Fibroblast of the conjunctiva (primary cell): ENCODE results near the gene TADA2A.
"Not testable (repeated sequence)": the region's sequence is repeated elsewhere in the genome, so short reads cannot be mapped to it uniquely, and the experiment has no call there.

ENCODE experiments used
- DNase-seq: peaks from one replicate; pipeline ENCODE4 v3.0.0-alpha.2; 2010; ENCODE audit warnings: low read depth

Gene TADA2A

DNA sequence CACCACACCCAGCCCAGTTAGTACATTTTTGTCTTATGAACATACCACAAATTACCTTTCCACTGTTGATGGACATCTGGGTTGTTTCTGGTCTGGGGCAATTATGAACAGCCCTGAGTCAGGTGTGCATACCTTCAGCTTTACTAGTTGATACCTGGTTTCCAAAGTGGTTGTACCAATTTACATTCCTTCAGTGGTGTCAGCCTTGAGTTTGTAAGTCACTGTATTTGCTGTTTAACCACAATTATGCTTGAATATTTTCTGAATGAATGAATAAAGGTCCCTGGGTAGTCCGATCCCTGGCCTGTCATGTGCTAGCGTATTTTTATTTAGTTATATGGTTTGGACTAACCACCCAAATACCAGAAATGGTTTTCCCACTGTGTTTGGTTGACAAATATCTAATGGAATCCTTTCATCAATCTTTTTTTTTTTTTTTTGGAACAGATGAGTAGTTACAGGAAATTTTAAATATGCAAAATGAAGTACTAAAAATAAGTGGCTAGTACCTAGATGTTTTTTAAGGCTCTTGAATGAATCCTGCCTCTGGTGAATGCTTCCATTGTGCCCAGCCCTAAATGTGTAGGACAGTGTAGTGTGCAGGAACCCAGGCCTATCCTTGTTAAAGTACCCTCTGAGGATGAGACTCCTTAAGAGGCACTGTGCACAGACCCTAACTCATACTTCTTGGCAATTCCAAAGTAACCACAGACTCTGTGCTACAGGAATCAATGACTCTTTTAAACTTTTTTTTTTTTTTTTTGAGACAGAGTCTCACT, 86.8 kb downstream of the TADA2A start:
- DNase-seq: peak; percentile 34

DNA sequence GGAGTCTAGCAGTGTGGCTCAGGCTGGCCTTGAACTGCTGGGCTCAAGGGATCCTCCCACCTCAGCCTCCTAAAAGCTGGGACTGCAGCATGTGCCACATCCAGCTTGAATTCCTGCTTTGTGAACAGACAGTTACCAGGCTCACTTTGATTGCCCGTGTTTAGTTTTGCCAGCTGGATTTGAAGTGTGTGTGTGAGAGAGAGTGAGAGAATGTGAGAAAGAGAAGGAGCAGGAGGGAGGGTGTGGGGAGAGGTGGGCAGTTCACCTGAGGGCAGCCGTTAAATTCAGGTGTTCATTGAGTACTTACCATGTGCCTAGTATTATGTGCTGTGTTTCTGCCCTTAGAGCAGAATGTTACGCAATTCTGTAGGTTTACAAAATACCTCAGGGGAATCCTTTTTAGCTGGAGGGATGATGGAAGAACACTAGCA, 87.7 kb downstream of the TADA2A start:
- DNase-seq: no peak

DNA sequence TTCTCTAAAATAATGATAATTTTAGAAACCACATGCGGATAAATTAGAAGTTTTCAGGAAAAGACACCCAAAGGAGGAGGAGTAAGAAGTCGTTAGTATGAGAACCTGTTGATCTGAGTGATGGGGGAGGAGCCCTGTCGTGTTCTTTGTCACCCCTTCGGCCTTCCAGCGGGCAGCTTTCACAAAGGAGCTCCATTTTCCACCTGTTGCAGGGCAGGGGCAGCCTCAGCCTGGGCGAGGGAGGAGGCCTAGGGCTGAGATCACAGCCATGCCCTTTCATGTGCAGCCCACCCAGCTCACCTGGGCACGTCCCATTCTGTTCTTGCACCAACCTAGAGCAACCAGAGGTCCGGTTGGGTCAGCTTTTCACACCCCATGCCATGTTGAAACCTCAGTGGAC, 88.3 kb downstream of the TADA2A start:
- no peak for DNase-seq

GRCh38 chr17:37500378-37500777, 93.7 kb downstream of the TADA2A start:
- no peak for DNase-seq

GRCh38 chr17:37502009-37502936, 95.6 kb downstream of the TADA2A start:
- DNase-seq: no peak

GRCh38 chr17:37503148-37503547, 96.5 kb downstream of the TADA2A start:
- no peak for DNase-seq

DNA sequence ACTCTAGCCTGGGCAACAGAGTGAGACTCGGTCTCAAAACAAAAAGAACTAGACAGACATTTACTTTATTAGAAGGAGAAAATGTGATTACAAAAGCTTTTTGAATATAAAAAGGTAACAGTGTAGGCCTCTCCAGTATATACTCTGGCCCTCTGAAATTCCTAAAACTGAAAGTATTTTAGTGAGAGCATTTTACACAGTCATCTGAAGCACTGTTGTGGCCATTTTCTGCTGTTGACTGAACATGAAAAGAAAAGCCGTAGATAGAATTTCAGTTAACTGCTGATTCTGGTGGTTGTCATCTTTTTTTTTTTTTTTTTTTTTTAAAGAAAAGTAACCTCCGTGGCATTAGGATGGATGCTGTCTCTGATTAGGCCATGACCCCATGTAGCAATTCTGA, 98.6 kb downstream of the TADA2A start:
- DNase-seq: no peak

DNA sequence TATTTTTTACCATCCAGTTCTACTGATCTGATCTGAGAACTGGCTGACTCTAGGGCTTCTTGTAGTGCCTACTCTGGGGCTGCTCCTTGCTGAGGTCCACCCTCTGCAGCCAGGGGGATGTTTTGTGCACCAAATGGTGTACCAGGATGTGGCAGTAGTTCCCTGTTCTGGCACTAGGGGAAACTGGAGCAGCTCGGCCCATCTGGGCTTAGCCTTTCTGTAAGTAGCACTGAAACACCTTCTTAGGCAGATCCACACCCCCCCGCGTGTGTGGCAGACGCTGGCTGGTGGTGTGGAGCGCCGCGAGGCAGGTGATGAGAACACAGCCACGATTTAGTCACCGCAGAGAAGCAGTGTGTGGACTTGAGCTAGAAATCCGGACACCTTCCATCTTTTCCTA, 100.0 kb downstream of the TADA2A start:
- DNase-seq: no peak

DNA sequence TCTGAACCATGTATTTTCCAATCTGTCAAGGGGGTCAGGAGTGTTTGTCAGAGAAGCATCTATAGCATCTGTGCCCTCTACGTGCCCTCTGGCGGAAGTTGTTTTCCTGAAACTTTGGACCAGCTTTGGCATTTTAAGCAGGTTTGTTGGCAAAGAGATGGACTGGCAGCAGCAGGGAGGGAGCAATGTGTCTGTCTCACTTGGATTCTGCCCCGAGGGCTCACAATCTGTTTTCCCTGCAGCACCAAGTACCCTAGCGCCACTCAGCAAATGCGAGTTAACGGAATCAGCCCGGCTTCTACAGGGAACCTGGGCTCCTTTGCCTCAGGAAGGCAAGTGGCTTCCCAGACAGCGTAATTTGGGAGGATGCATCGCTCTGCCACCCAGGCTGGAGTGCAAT, 100.4 kb downstream of the TADA2A start:
- no peak for DNase-seq

DNA sequence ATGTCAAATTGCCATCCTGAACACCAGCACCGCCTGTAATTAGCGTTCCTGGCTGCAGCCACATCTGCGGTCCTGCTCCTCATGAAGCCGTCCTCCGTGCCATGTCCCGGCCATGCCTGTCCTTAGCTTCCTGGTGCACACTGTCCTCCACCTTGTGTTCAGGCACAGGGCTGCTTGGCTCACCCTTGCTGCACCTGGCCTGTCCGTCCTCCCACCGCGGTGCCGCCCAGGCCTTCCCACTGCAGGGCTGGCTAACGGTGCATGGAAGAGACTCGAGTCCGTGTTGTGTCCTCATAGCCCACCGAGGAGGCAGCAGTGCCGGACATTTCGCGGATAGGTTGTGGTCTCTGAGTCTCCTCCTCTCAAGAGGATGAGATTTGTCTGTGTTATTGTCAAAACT, 103.4 kb downstream of the TADA2A start:
- DNase-seq: no peak

DNA sequence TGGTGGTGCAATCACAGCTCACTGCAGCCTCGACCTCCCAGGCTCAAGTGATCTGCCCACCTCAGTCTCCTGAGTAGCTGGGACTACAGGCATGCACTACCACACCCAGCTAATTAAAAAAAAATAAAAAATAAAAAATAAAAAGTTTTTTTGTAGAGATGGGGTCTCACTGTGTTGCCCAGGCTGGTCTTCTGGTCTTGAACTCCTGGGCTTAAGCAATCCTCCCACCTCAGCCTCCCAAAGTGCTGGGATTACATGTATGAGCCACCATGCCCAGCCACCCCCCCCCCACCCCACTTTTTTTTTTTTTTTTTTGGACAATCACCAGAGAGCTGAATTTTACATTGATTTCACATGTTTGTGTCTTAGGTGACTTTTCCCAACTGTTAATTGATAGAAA, 105.0 kb downstream of the TADA2A start:
- not testable (repeated sequence) for DNase-seq

DNA sequence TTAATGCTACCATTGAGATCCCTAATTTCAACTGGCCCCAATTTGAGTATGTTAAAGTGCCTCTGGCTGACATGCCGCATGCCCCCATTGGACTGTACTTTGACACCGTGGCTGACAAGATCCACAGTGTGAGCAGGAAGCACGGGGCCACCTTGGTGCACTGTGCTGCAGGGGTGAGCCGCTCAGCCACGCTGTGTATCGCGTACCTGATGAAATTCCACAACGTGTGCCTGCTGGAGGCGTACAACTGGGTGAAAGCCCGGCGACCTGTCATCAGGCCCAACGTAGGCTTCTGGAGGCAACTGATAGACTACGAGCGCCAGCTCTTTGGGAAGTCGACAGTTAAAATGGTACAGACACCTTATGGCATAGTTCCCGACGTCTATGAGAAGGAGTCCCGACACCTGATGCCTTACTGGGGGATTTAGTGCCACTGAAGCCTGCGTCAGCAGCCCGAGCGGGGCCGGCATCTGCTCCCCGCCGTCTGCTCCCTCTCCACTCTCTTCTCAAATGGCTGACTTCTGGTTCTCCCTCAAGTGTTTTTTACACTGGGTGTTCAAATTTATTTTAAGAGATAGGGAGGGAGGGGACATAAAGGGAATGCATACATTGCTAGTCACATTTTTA, 105.9 kb downstream of the TADA2A start:
- DNase-seq: no peak

GRCh38 chr17:37513711-37514110, 107.0 kb downstream of the TADA2A start:
- DNase-seq: no peak

DNA sequence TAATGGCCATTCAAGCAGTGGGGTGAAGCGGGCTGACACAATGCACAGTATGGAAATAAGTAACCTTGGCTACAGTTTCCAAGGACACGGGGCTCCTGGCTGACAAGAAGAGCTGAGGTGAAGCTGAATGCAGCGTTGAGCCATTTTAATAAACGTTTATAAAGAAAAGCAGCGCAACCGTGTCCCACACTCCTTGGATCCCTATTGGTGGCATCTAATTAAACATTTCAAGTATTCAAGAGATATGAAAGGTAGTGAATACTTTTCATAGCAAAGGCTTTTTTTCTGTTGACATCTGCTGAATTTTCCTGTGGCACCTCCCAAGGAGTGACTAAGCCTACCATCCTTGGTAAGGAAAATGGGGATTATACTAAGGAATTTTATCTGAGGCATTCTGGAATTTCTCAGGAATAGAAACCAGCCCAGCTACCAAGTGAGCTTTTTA, 109.5 kb downstream of the TADA2A start:
- DNase-seq: no peak

DNA sequence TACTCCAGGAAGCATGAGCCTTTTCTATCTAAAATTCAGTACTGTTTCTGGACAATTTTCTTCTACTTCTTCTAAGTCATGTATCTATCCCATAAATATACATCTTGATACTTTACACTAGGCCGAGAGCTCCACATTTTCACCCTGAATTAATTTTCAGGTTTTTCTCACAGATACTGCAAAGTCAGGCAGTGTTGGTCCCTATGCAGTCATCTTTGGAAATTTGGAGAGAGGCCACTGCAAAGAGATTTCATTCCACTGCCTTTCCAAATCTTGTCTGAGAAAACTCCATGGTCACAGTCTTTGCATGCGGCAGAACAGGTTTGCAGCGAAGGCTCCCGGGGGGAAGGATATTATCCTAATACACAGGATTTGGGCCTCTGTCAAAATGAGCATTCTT, 111.2 kb downstream of the TADA2A start:
- DNase-seq: no peak

DNA sequence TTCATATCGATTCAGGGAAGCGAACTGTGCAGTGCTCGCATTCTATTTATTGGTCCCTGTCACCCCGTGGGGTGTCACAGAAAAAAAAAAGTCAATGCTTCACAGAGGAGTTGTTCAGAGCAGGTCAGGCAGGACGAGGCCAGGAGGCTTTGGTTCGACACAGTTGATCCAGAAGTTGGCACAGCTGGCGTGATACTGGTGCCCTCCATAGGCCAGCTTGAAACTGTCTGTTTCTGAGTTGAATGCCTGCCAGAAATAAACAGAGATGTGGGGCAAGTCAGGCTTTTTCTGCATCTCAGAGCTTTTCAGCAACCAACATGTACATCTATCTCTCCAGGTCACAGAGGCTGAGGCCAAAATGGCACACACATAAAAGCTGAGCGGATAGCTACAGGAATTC, 112.1 kb downstream of the TADA2A start:
- no peak for DNase-seq

DNA sequence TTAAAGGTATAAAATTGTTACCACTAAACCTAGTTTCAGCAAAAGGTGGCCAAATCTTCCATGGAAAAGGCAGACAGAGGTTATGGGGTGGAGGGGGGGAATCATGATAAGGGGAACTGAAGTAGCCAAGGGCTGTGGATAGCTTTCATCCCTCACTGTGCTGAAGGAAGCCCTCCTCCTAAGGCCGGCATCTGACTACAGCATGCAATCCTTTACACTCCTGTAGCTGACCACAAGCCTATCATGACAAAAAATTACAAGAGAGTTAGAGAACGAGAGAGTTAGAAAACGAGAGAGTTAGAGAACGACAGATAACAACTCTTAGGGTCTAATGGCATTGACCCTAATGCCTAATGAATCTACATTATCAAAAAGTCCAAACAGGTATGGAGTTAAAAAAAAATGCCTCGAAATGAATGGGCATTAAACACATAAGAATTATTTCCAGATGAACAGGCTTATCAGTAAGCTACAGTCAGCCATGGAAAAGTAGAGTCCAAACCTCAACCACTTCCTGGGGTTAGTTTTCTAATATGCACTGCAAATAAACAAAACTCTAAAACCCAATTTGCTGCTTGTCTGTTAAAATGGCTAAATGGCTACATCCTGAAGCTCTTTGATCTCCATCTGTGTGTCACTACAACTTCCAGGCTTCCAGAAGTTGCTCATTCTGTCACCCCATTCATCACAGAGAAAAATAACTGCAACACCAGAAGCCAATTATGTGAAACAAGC, 112.7 kb downstream of the TADA2A start:
- no peak for DNase-seq

DNA sequence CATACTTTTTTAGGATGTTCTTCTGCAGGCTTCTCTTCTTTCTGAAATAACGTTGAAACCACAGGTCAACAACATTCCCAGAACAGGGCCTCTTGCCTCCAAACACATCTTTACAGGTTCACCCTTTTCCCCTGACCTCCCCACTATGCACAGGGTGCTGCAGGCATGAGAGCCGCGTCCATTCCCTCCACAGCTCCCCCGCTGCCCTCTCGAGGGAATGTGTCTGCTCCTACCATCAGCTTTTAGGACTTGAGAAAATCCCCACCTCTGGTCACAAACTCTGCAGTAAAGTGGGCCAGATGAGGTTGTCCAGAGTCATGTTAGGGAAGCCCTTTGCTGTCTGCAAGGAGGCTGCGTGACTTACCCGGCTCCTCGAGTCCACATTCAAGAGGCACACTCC, 113.5 kb downstream of the TADA2A start:
- DNase-seq: no peak

- DNase-seq: no peak
These were observed 115.1 kb downstream of the TADA2A start for GRCh38 chr17:37521821-37522220.

DNA sequence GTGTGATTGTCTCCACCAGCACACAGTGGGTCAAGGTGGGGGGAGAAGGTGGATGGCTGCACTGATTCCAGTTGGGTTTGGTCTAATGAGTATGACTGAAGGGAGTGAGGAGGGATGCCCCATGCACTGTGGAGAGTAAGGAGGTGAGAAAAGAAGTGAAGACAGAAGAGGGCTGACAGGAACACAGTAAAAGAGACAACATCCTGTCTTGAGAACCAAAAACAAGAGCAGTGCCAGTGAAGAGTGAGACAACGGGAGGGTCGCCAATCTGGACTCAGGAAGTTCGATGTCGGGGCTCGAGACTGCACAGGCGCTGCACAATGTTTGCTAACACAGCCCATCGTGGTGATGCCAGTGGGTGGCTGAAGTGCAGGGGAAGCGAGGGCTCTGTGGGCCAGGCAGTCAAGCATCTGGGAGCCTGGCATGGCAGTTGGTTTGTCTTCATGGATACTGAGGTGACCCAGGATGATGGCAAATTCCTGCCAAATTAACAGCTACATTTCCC, 117.1 kb downstream of the TADA2A start:
- DNase-seq: no peak

GRCh38 chr17:37527249-37527851, 120.7 kb downstream of the TADA2A start:
- peak; percentile 45 for DNase-seq
